NCI-H446 treated with DMSO at 0.1 percent for 48 hours (cell line): ENCODE data around the gene CRNKL1.

ENCODE experiments used
- DNase-seq: peaks from one replicate; lab custom pipeline; 2025; lab: John Stamatoyannopoulos, UW

CRNKL1 gene

GRCh38 chr20:20052074-20052970, at the start of gene CRNKL1, which contains the start of gene CFAP61:
Gene CRNKL1, minus strand, starts transcription at chr20:20052466. Its CDS starts 124 bp downstream, at chr20:20052342.
Gene CFAP61, plus strand, starts transcription at chr20:20052532. Its CDS starts 4,122 bp downstream, at chr20:20056654.
- DNase-seq = peak; percentile 91

DNA sequence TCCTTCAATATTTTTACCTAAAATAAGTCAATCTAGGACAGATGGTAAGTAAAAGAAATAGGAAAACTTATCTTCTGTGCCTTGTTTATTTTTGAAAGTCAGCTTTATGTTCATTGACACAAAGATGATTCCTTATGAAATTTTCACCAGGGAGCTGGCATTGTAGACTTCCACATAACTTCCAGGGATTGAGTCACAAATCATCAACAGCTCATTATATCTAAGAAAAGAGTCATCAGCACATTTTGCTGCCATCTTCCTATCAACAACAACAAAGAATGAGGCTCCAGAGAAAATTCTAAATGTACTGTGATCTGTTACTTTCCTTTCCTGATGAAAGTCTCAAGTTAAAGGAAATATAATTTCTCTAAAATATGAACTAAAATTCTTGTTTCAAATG, 48.6 kb upstream of the CRNKL1 start:
- no peak for DNase-seq

DNA sequence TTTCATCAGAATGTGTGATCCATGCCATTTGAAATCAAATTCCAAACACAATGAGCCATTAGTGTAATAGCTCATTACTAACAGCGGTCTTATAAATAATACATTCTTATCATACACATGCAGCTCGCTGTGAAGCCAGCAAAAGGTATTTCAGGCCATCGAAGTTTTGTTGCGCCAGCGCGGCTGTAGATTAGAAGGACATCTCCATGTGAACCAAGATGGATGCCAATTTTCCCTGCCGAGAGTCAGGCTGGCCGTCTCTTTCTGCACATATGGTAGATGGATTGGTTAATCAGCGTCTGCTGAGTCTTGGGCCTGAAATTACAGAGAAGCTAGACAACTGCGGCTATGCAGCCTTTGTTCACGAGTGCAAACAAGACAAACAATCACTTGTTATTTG, 44.2 kb upstream of the CRNKL1 start:
- DNase-seq = peak; percentile 84

DNA sequence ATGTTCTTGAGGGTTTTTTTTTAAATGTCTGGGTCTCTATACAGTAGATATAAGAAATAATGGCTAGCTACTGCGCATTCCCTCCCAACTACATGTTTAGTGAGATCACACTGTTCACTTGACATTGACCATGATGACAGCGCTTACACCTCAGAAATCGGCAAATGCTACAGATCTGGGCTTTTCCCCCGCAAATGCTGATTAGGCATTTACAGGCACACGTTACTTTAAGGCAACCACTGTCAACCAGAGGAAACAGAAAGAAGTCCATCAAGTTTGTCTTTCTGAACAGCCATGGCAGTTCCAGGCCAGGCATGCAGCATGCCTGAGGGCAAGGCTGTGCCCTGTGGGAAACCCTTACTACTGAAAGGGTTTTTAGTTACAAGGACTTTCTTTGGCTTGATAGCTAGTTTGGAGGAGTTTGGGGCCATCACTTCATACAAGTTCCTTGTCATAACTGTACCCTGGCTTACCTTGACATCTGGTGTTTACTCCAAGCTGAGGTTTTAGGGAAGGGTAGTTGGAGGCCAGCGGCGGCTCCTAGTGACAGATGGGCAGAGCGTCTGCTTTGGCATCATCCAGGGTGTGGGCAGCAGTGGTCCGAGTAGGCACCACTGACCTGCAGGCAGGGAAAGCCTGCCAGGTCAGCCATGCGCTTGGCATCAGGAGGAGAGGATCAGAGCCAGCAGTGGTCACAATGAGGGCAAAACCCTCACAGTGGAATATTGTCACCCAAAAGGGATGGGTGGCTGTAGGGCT, 43.0 kb upstream of the CRNKL1 start:
- peak; percentile 77 for DNase-seq

DNA sequence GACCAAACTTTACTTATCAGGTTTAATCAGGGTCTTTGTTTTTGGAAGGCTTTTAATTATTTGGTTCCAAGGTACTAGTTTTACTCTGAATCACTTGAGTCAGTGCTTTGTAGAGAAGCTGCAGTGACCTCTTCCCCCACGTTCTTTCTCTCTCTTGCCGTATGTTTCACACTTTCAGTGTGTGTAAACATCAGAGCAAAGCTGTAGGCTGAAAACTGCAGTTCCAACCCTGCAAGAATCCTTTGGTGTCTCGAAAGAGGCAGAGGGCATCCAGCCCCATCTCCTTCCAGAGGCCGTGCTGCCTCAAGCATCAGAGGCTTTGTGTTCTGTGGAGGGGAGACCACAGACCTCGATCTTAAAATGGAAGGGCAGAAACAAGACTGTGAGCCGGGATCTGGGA, 42.1 kb upstream of the CRNKL1 start:
- no peak for DNase-seq

DNA sequence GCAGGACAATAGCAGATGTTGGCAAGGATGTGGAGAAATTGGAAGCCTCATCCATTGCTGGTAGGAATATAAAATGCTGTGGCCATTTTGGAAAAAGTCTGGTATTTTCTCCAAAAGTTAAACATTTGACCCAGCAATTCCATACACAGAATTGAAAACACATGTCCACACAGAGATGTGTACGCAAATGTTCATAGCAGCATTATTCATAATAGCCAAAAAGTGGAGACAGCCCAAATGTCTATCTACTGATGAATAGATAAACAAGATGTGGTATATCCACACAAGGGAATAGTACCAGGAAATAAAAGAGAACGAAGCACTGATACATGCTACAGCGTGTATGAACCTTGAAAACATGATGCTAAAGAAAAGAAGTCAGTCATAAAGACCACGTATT, 40.6 kb upstream of the CRNKL1 start:
- DNase-seq = no peak

- DNase-seq = no peak
These were observed 37.7 kb upstream of the CRNKL1 start for GRCh38 chr20:20089939-20090338.

DNA sequence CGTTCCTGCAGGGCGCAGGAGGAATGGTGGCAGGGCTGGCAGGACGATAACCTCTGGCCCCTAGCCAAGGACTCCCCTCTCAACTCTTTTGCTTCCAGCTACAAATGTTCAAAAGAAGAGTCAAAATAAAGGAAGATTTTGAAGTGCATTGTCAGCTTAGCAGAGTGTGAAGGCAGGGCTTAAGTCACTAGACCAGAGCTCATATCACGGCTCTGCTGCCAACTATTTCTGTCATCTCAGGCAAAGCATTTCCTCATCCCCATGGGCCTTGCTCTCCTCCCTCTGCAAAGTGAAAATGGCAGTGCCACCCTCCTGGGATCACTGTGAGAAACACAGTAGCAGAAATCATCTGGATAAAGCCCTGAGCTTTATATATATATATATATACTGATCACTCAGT, 36.8 kb upstream of the CRNKL1 start:
- DNase-seq = no peak

- peak; percentile 42 for DNase-seq
These were observed 33.5 kb upstream of the CRNKL1 start for GRCh38 chr20:20085812-20086211.

DNA sequence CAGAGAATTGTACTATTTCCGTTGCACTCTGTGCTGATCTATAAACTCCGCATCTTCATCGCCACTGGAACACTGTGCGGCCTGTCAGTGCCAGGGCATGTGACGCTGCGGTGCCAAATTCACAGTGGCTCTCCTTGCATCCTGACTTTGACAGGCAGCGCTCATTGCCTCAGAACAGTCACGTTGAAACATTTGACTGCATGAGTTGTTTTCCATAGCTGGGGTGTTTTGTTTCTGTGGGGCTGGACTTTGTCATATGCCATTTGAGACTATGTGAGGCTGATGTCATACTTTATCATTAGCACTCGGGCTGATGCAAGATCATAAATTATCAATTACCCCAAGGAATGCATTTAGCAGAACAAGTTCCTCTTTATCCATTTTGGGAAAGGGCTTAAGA, 32.8 kb upstream of the CRNKL1 start:
- peak; percentile 86 for DNase-seq

DNA sequence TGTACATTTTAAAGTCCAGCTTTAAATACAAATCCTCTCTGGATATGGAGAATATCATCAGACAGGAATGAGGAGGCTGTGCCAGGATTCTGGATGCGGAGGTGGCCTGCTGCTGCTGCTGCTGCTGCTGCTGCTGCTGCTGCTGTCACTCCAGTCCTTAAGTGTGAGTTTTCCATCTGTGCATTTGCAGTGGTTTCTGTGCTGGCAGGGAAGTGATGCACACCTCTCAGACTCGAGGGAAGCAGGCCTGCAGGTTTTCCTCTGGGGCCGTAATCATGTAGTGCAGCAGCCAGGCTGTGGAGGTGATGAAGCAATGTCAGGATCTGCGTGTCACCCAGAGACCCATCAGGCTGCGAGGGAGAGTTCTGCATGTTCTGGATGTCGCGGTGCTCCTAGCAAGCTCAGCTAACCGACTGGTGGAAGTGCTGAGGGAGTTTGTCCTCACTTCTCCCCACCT, 32.1 kb upstream of the CRNKL1 start:
- peak; percentile 71 for DNase-seq

- peak; percentile 85 for DNase-seq
These were observed 31.5 kb upstream of the CRNKL1 start for GRCh38 chr20:20083807-20084206.

DNA sequence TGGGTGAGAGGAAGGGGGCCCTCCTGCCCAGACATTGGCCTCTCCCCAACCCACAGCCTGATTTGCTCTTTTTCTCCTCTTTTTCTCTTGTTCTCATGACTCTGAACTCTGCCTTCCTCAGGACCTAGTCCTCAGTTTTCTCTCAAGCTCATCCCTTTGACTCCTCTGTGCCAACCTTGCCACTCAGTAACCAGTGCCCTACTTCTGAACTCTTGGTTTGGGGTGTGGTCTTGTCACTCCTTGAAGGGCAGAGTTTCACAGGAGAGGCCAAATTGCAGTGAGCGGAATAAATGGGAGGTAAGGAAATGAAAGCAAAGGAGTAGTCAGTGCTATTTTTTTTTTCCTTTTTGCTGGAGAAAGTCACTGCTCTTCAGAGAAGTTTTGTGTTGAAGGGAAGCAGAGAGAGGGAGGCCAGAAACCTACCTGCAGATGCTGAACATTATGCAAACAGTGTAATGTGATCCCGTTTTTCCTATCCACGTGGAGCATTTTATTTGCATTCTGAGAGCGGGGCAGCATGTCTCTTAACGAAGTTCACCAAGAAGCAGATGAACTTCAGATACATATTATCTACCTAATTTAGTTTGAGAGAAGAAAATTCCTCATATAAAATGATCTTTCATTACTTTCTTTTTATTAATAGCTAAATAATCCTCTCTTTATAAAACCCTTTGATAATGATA, 27.0 kb upstream of the CRNKL1 start:
- no peak for DNase-seq

DNA sequence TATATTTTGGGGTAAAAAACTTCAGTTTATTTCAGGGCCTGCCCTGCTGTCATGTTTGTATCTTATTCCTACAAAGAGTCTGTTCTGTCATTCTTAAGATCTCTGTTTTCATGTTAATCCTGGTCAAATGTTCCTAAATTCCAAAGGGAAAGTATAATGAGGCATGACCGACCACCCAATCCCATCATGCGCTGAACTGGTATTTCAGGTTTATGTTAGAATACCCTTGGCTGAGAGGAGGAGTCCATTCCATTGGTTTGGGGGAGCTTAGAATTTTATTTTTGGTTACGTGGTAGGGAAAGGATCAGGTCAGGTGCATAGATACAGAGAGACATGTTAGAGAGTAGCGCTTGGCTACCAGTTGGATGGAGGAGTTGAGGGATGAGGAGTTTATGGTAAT, 25.8 kb upstream of the CRNKL1 start:
- DNase-seq = no peak

GRCh38 chr20:20076297-20077065, 24.2 kb upstream of the CRNKL1 start:
- peak; percentile 25 for DNase-seq

- DNase-seq = no peak
These were observed 22.8 kb upstream of the CRNKL1 start for GRCh38 chr20:20075032-20075431.

- peak; percentile 88 for DNase-seq
These were observed 21.6 kb upstream of the CRNKL1 start for GRCh38 chr20:20073801-20074371.

- no peak for DNase-seq
These were observed 18.8 kb upstream of the CRNKL1 start for GRCh38 chr20:20070871-20071726.

- no peak for DNase-seq
These were observed 13.1 kb upstream of the CRNKL1 start for GRCh38 chr20:20065361-20065760.
